Caco-2 (cell line): ENCODE measurements around the gene SOHLH2. TPM values are rescaled to one million over a fixed set of nuclear protein-coding genes. Genes with fewer than 3 reads are reported as not detected.

Experiments
- BruUV-seq: library from RNA; stranded (reverse); fragments of 400-500 nt; replicated peaks from 2 replicates; lab custom pipeline; 2021; lab: Mats Ljungman, UMichigan
- CTCF ChIA-PET: fragments of 300-600 bp; sonication (Branson Sonifier 250); formaldehyde crosslinking; loops from one replicate; lab custom pipeline; 2022; ENCODE audit warnings: antibody characterized with exemption; lab: Charles Lee
- POLR2A ChIA-PET: fragments of 300-600 bp; sonication (Branson Sonifier 250); formaldehyde crosslinking; loops from one replicate; lab custom pipeline; 2022; ENCODE audit warnings: antibody characterized with exemption; lab: Charles Lee
- DNase-seq, 2 experiments: peaks; one replicate each; pipeline versions ENCODE4 v3.0.0 to v3.0.0-alpha.2; 2020 to 2022
- H3K27me3 ChIP-seq: replicated peaks from 2 replicates; pipeline ENCODE4 v1.6.0; 2011; ENCODE audit warnings: low read length; ENCODE audit not compliant: control insufficient read depth, insufficient read depth
- H3K36me3 ChIP-seq: 2 replicates; pipeline ENCODE4 v1.5.1; 2011; ENCODE audit warnings: low read length; ENCODE audit not compliant: control insufficient read depth, insufficient read depth
- H3K4me1 ChIP-seq: fragments of 250-450 bp; sonication (Bioruptor Pico); 2 replicates; pipeline ENCODE4 v1.5.1; 2020; ENCODE audit warnings: mild to moderate bottlenecking
- H3K4me3 ChIP-seq: 2 replicates; pipeline ENCODE4 v1.5.1; 2011; ENCODE audit warnings: low read depth, mild to moderate bottlenecking, control low read depth, low read length
- H3K9me3 ChIP-seq: fragments of 250-450 bp; sonication (Bioruptor Pico); 2 replicates; pipeline ENCODE4 v1.5.1; 2020; ENCODE audit warnings: mild to moderate bottlenecking, moderate library complexity
- H3K27ac Mint-ChIP-seq: one replicate; pipeline ENCODE4 v1.8.0; 2022; ENCODE audit warnings: mixed read lengths; ENCODE audit not compliant: unreplicated experiment
- H3K27me3 Mint-ChIP-seq: one replicate; pipeline ENCODE4 v1.8.0; 2022; ENCODE audit warnings: mixed read lengths; ENCODE audit not compliant: insufficient read depth, unreplicated experiment
- H3K36me3 Mint-ChIP-seq: one replicate; pipeline ENCODE4 v1.8.0; 2022; ENCODE audit warnings: mild to moderate bottlenecking, mixed read lengths; ENCODE audit not compliant: insufficient read depth, unreplicated experiment
- H3K4me1 Mint-ChIP-seq: one replicate; pipeline ENCODE4 v1.8.0; 2022; ENCODE audit warnings: low read depth, mixed read lengths; ENCODE audit not compliant: unreplicated experiment
- H3K4me3 Mint-ChIP-seq: one replicate; pipeline ENCODE4 v1.8.0; 2022; ENCODE audit warnings: mild to moderate bottlenecking, moderate library complexity, mixed read lengths; ENCODE audit not compliant: unreplicated experiment
- H3K9me3 Mint-ChIP-seq: one replicate; pipeline ENCODE4 v1.8.0; 2022; ENCODE audit warnings: mixed read lengths; ENCODE audit not compliant: unreplicated experiment
- CTCF ChIP-seq, 2 experiments: fragments of 200-600 bp in 1 of 2; IDR thresholded peaks; 1 replicate in 1 of 2; 2 replicates in 1 of 2; pipeline versions ENCODE4 v1.5.1 to v1.8.0; 2011 to 2022; ENCODE audit warnings: antibody characterized with exemption in 1 of 2, control low read depth in 1 of 2, inconsistent platforms in 1 of 2, low read depth in 1 of 2, low read length in 1 of 2, mild to moderate bottlenecking in 1 of 2, moderate library complexity in 1 of 2; ENCODE audit not compliant: insufficient read depth in 1 of 2, severe bottlenecking in 1 of 2, unreplicated experiment in 1 of 2
- intact Hi-C: fragments of 100-400 bp; cut with micrococcal nuclease; formaldehyde crosslinking; loops from one replicate; pipeline ENCODE4 v1.10.0; 2022; ENCODE audit not compliant: unreplicated experiment
- total RNA-seq: library from RNA; stranded (reverse); gene quantifications from 2 replicates; pipeline ENCODE4 v1.2.3, GENCODE V29; 2022

SOHLH2 gene
- total RNA-seq, 1 experiment from 2014 or later: not detected

- POLR2A ChIA-PET: no interaction called here
- no peaks in the 10 kb centered on the region for H3K36me3 Mint-ChIP-seq
- H3K4me1 ChIP-seq: no peaks in the 10 kb centered on the region
- no peaks in the 10 kb centered on the region for H3K9me3 ChIP-seq
- no TSS peak for BruUV-seq
- no peak for DNase-seq
- no peaks in the 10 kb centered on the region for H3K36me3 ChIP-seq
- no peaks in the 10 kb centered on the region for H3K27me3 Mint-ChIP-seq
- TF ChIP-seq CTCF (IDR thresholded peaks at IDR 0.05; ENCODE audit: insufficient read depth in 1 of 2, low read depth in 1 of 2, low read length in 1 of 2, severe bottlenecking in 1 of 2, unreplicated experiment in 1 of 2): no peak
- intact Hi-C loops: no loop called here
- no peak overlapping the region for H3K4me3 ChIP-seq
- H3K27ac Mint-ChIP-seq: no peak overlapping the region
- H3K27me3 ChIP-seq: no peaks in the 10 kb centered on the region
- H3K4me1 Mint-ChIP-seq: no peaks in the 10 kb centered on the region
- CTCF ChIA-PET: no interaction called here
- H3K9me3 Mint-ChIP-seq: no peaks in the 10 kb centered on the region
- no peak overlapping the region for H3K4me3 Mint-ChIP-seq
Measured at GRCh38 chr13:36160297-36160696, 54.1 kb downstream of the SOHLH2 start.

GRCh38 chr13:36158611-36159010 is 55.7 kb downstream of the SOHLH2 start:
- no peaks in the 10 kb centered on the region for H3K9me3 ChIP-seq
- H3K4me1 Mint-ChIP-seq: no peaks in the 10 kb centered on the region
- no peaks in the 10 kb centered on the region for H3K36me3 Mint-ChIP-seq
- no peaks in the 10 kb centered on the region for H3K9me3 Mint-ChIP-seq
- no peaks in the 10 kb centered on the region for H3K27me3 Mint-ChIP-seq
- ChIA-PET CTCF (no interaction called here), POLR2A (no interaction called here)
- H3K27me3 ChIP-seq: no peaks in the 10 kb centered on the region
- BruUV-seq: no TSS peak
- H3K4me1 ChIP-seq: no peaks in the 10 kb centered on the region
- TF ChIP-seq CTCF (IDR thresholded peaks at IDR 0.05; ENCODE audit: insufficient read depth in 1 of 2, low read depth in 1 of 2, low read length in 1 of 2, severe bottlenecking in 1 of 2, unreplicated experiment in 1 of 2): no peak
- intact Hi-C loops: no loop called here
- H3K36me3 ChIP-seq: no peaks in the 10 kb centered on the region
- H3K4me3 Mint-ChIP-seq: no peak overlapping the region
- no peak for DNase-seq
- H3K27ac Mint-ChIP-seq: no peak overlapping the region
- no peak overlapping the region for H3K4me3 ChIP-seq

- H3K27me3 Mint-ChIP-seq: no peaks in the 10 kb centered on the region
- no TSS peak for BruUV-seq
- H3K36me3 Mint-ChIP-seq: no peaks in the 10 kb centered on the region
- Histone ChIP-seq H3K27me3 (no peaks in the 10 kb centered on the region), H3K36me3 (no peaks in the 10 kb centered on the region), H3K9me3 (no peaks in the 10 kb centered on the region), H3K4me1 (no peaks in the 10 kb centered on the region), H3K4me3 (no peak overlapping the region)
- intact Hi-C loops: no loop called here
- no peak for DNase-seq
- no peak overlapping the region for H3K27ac Mint-ChIP-seq
- H3K4me3 Mint-ChIP-seq: no peak overlapping the region
- CTCF ChIA-PET: interaction anchor here (0.7 kb wide), 1 partner anchor 1311 kb away, joined by 4 read pairs; no protein-coding TSS in a partner anchor
- no peaks in the 10 kb centered on the region for H3K9me3 Mint-ChIP-seq
- POLR2A ChIA-PET: no interaction called here
- no peak for TF ChIP-seq CTCF (IDR thresholded peaks at IDR 0.05; ENCODE audit: insufficient read depth in 1 of 2, low read depth in 1 of 2, low read length in 1 of 2, severe bottlenecking in 1 of 2, unreplicated experiment in 1 of 2)
- H3K4me1 Mint-ChIP-seq: no peaks in the 10 kb centered on the region
Measured at GRCh38 chr13:36157480-36157879, 56.9 kb downstream of the SOHLH2 start.
